B cell (primary cell): ENCODE measurements around the gene MYPOP. TPM values are rescaled to one million over a fixed set of nuclear protein-coding genes. Genes with fewer than 3 reads are reported as not detected.

Experiments used
- ATAC-seq: fragments of 200-7000 bp; cut with Tn5 transposase; one replicate; pipeline ENCODE4 v1.10.0; 2021; ENCODE audit warnings: low read depth, mild to moderate bottlenecking, moderate number of reproducible peaks, moderate library complexity
- CTCF ChIA-PET: fragments of 350-600 bp; sonication (Branson Sonifier 250); formaldehyde crosslinking; loops from one replicate; lab custom pipeline; 2021; ENCODE audit warnings: antibody characterized with exemption, inconsistent platforms; lab: Charles Lee
- POLR2A ChIA-PET: fragments of 350-600 bp; sonication (Branson Sonifier 250); formaldehyde crosslinking; loops from one replicate; lab custom pipeline; 2021; ENCODE audit warnings: antibody characterized with exemption; lab: Charles Lee
- DNase-seq: peaks from one replicate; pipeline ENCODE4 v3.0.0; 2013
- H2AFZ ChIP-seq: 2 replicates; pipeline ENCODE4 v1.6.1; 2012; ENCODE audit warnings: mild to moderate bottlenecking, low read depth, low read length; ENCODE audit not compliant: insufficient read depth, poor library complexity, severe bottlenecking
- H3K27ac ChIP-seq, 2 donors: 1 replicate in 1 of 2; 2 replicates in 1 of 2; pipeline ENCODE4 v1.5.1; 2012 to 2013; ENCODE audit warnings: low read length in 2 of 2, mild to moderate bottlenecking in 2 of 2, moderate library complexity in 1 of 2
- H3K27me3 ChIP-seq, 4 experiments: fragments of 200-600 bp in 1 of 4; sonication (generic) in 1 of 4; replicated peaks in 1 of 4; 1 replicate in 2 of 4; 2 replicates in 2 of 4; pipeline versions ENCODE4 v1.6.1 to v1.7.0; 2013 to 2016; ENCODE audit warnings: low read length in 3 of 4, mild to moderate bottlenecking in 2 of 4, mixed read lengths in 1 of 4, moderate library complexity in 1 of 4; ENCODE audit not compliant: insufficient read depth in 4 of 4, control insufficient read depth in 3 of 4; ENCODE audit errors: control extremely low read depth in 1 of 4
- H3K36me3 ChIP-seq, 2 experiments: replicated peaks in 1 of 2; 1 replicate in 1 of 2; 2 replicates in 1 of 2; pipeline versions ENCODE4 v1.6.1 to v1.7.1; 2013; ENCODE audit warnings: low read length in 1 of 2; ENCODE audit not compliant: insufficient read depth in 2 of 2, control insufficient read depth in 1 of 2; ENCODE audit errors: control extremely low read depth in 1 of 2, extremely low read depth in 1 of 2
- H3K4me1 ChIP-seq, 2 donors: fragments of 200-600 bp in 1 of 2; sonication (generic) in 1 of 2; 1 replicate in 1 of 2; 2 replicates in 1 of 2; pipeline versions ENCODE4 v1.5.1 to v1.6.1; 2013 to 2017; ENCODE audit warnings: low read length in 2 of 2; ENCODE audit not compliant: control insufficient read depth in 2 of 2, insufficient read depth in 2 of 2
- H3K4me2 ChIP-seq: replicated peaks from 2 replicates; pipeline ENCODE3; 2012; ENCODE audit warnings: mild to moderate bottlenecking, low read depth, low read length; ENCODE audit not compliant: poor library complexity, severe bottlenecking
- H3K4me3 ChIP-seq, 5 experiments: fragments of 200-600 bp in 1 of 5; sonication (generic) in 1 of 5; 1 replicate in 3 of 5; 2 replicates in 2 of 5; pipeline versions ENCODE4 v1.5.1 to v1.7.0; 2011 to 2016; ENCODE audit warnings: low read length in 4 of 5, mild to moderate bottlenecking in 4 of 5, low read depth in 2 of 5, control low read depth in 1 of 5, moderate library complexity in 1 of 5; ENCODE audit not compliant: insufficient read depth in 1 of 5; ENCODE audit errors: control extremely low read depth in 1 of 5, extremely low read depth in 1 of 5
- H3K79me2 ChIP-seq: fragments of 200-600 bp; sonication (generic); one replicate; pipeline ENCODE4 v1.6.0; 2016; ENCODE audit warnings: low read length; ENCODE audit not compliant: control insufficient read depth, insufficient read depth
- H3K9ac ChIP-seq: fragments of 200-600 bp; sonication (generic); 2 replicates; pipeline ENCODE4 v1.6.1; 2017; ENCODE audit warnings: mild to moderate bottlenecking, low read length, moderate library complexity
- H3K9me3 ChIP-seq, 3 donors: one replicate each; pipeline versions ENCODE4 v1.6.1 to v1.7.1; 2013; ENCODE audit warnings: low read length in 2 of 3; ENCODE audit not compliant: control insufficient read depth in 2 of 3, insufficient read depth in 1 of 3; ENCODE audit errors: control extremely low read depth in 1 of 3
- H4K20me1 ChIP-seq: 2 replicates; pipeline ENCODE4 v1.6.0; 2012; ENCODE audit warnings: mild to moderate bottlenecking, low read length; ENCODE audit not compliant: insufficient read depth, control insufficient read depth, poor library complexity, severe bottlenecking
- H3K27ac Mint-ChIP-seq: one replicate; pipeline ENCODE4 v1.8.0; 2021; ENCODE audit warnings: mixed read lengths
- H3K27me3 Mint-ChIP-seq: one replicate; pipeline ENCODE4 v1.8.0; 2021; ENCODE audit warnings: mixed read lengths
- H3K4me1 Mint-ChIP-seq: one replicate; pipeline ENCODE4 v1.8.0; 2021; ENCODE audit warnings: mixed read lengths
- H3K4me3 Mint-ChIP-seq: one replicate; pipeline ENCODE4 v1.8.0; 2021; ENCODE audit warnings: mixed read lengths
- H3K9me3 Mint-ChIP-seq: one replicate; pipeline ENCODE4 v1.8.0; 2022; ENCODE audit warnings: mixed read lengths; ENCODE audit not compliant: insufficient read depth
- EZH2 ChIP-seq: IDR thresholded peaks from 2 replicates; pipeline ENCODE4 v1.6.1; 2012; ENCODE audit warnings: borderline replicate concordance, low read depth, mild to moderate bottlenecking, moderate library complexity, low read length; ENCODE audit not compliant: insufficient read depth, poor library complexity, severe bottlenecking
- WGBS: methylation state at CpG from one replicate; pipeline ENCODE4 v1.1.5; 2013; ENCODE audit warnings: missing lambda C conversion rate; ENCODE audit not compliant: insufficient coverage; 5-methylcytosine and 5-hydroxymethylcytosine counted together
- intact Hi-C: fragments of 100-400 bp; cut with micrococcal nuclease; formaldehyde crosslinking; loops from one replicate; pipeline ENCODE4 v1.10.0; 2022
- polyA plus RNA-seq: library from polyadenylated mRNA; depleted of rRNA; stranded (reverse); fragments of >200 nt; gene quantifications from 2 replicates; pipeline ENCODE4 v1.2.3, GENCODE V29; 2012
- total RNA-seq, 2 donors: library from RNA; stranded (reverse); fragments of 120-200 nt in 1 of 2; gene quantifications; 1 replicate in 1 of 2; 2 replicates in 1 of 2; pipeline versions ENCODE4 v1.2.3 to v1.2.4, GENCODE V29; 2013 to 2022
- TF ChIP-seq, protein P1 (sequence below): fragments of 200-600 bp; IDR thresholded peaks from one replicate; pipeline ENCODE4 v1.8.0; 2022; ENCODE audit warnings: antibody characterized with exemption, mild to moderate bottlenecking

The MYPOP gene
- total and polyA plus RNA-seq, 2 donors (not counting 1 experiment from before 2014, with no cell fraction given): 5.7 to 12.1 TPM

DNA sequence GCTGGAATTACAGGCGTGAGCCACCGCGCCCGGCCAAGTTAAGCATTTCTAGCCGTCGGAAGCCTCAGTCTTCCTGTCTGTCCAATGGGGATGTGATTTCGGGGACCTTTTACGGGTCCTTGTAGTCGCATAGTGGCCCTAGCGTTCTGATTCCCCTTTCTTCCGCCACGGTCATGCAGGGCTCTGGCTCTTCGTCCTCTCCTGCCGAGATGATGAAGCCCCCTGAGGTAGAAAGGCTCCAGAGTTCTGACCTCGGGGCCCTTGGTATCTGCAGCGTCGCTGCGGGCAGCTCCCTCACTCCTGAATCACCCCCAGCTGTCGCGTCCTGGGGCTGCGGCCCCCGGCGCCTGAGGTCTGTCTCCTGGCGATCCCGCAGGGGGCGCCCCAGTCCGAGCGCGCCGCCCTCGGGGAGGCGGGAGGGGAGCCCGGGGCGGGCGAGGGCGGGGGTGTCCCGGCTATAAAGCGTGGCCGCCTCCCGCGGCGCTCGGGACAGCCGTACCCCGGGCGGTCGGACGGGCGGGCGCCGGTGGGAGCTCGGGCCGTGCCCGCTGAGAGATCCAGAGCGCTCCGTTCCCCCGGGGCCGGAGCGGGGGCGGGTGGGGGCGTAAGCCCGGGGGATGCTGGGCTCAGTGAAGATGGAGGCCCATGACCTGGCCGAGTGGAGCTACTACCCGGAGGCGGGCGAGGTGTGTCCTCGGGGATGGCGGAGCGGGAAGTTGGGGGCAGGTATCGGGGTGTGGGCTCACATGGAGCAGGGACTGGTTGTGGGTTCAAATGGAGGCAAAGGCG, 38.4 kb downstream of the MYPOP start, which contains the start of gene FOXA3:
TSS of gene FOXA3 (plus strand) at position 487 of the 789 bp plus-strand sequence. CDS start at position 618, 131 bp downstream.
- Histone ChIP-seq H3K4me1 (peaks cover 27 to 33% of the 10 kb centered on the region in 2 donors), H4K20me1 (peaks cover 1% of the 10 kb centered on the region), H2AFZ (peak within 1 kb of the TSS; percentile 86), H3K79me2 (peaks cover 33% of the 10 kb centered on the region), H3K9ac (peak within 1 kb of the TSS; percentile 77), H3K27me3 (peaks cover 0 to 14% (median 6%) of the 10 kb centered on the region in 4 experiments), H3K4me2 (peak within 1 kb of the TSS; percentile 95), H3K36me3 (peaks cover 0 to 13% of the 10 kb centered on the region in 2 experiments), H3K9me3 (peaks cover 0 to 4% (median 0%) of the 10 kb centered on the region in 3 donors), H3K4me3 (peak within 1 kb of the TSS; percentile 62 to 87 (median 81)), H3K27ac (peak within 1 kb of the TSS in 1 of 2 donors; percentile 95)
- Mint-ChIP-seq H3K4me3 (peak within 1 kb of the TSS; percentile 91), H3K27me3 (peaks cover 10% of the 10 kb centered on the region), H3K9me3 (no peaks in the 10 kb centered on the region), H3K4me1 (peaks cover 32% of the 10 kb centered on the region), H3K27ac (peak within 1 kb of the TSS; percentile 98)
- 3% methylated on average over 71 of the region's 71 CpGs for WGBS
- ChIA-PET CTCF (interaction anchor here (1.0 to 3.0 kb wide), 9 partner anchors 16 to 172 kb away, joined by 3 to 24 read pairs (median 8); partner anchors contain the start of genes IRF2BP1, MYPOP, SIX5 and SNRPD2), POLR2A (interaction anchor here (0.6 to 2.0 kb wide), 11 partner anchors 18 to 737 kb away, joined by 3 to 9 read pairs (median 4); partner anchors contain the start of genes IRF2BP1, MYPOP, QPCTL and SIX5)
- intact Hi-C loops: loop anchor here (1.0 to 2.0 kb wide), 10 partner anchors 22 to 987 kb away; partner anchors contain the start of genes AP2S1, CCDC61, DMWD and FBXO46
- ATAC-seq (no peak), DNase-seq (peak; percentile 70)
- TF ChIP-seq, protein P1, sequence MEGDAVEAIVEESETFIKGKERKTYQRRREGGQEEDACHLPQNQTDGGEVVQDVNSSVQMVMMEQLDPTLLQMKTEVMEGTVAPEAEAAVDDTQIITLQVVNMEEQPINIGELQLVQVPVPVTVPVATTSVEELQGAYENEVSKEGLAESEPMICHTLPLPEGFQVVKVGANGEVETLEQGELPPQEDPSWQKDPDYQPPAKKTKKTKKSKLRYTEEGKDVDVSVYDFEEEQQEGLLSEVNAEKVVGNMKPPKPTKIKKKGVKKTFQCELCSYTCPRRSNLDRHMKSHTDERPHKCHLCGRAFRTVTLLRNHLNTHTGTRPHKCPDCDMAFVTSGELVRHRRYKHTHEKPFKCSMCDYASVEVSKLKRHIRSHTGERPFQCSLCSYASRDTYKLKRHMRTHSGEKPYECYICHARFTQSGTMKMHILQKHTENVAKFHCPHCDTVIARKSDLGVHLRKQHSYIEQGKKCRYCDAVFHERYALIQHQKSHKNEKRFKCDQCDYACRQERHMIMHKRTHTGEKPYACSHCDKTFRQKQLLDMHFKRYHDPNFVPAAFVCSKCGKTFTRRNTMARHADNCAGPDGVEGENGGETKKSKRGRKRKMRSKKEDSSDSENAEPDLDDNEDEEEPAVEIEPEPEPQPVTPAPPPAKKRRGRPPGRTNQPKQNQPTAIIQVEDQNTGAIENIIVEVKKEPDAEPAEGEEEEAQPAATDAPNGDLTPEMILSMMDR: peak; percentile 73
- peak; percentile 69 for TF ChIP-seq EZH2
